HG03045 (cell line): ENCODE results near the gene ERP44.

Source experiments
- ATAC-seq: cut with Tn5 transposase; IDR thresholded peaks from one replicate; pipeline ENCODE4 v1.9.1; 2021; ENCODE audit warnings: mild to moderate bottlenecking, moderate library complexity; ENCODE audit not compliant: unreplicated experiment

ERP44 gene

DNA sequence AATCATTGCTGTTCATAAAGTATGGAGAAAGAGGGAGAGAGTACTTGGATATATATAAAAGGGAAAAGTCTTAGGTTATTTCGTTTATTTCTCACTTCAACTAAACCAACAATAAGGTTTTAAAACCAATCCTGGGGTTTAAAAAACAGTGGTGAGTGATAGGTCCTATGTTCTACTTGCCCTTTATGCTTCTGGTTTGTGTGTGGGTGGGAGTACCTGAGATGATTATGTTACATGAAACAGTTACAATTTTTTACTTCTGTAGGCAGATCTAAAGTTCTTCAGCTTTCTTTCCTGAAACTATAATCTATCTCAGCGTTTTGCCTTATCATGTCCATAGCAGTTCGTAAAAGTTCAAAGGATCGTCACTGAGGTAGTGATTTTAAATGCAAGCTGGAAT, 143.2 kb downstream of the ERP44 start:
- no peak for ATAC-seq

DNA sequence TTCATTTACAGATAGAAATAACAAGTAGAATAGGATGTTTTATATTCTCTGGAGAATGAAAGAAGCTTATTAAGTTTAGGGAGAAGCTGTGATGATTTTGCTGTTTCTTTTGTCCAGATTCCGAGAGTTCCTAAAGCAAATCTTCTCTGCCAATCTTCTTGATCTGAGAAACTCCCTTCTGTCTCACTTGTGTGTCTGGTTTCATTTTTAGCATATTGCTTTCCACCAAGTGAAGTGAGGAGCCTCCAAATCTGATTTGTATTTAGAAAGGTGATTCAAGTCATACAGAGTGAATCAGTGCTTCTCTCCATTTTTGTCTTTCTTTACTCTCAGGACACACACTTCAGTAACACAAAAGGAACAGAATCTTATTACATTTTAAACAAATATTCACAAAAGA, 144.0 kb downstream of the ERP44 start:
- ATAC-seq: no peak

DNA sequence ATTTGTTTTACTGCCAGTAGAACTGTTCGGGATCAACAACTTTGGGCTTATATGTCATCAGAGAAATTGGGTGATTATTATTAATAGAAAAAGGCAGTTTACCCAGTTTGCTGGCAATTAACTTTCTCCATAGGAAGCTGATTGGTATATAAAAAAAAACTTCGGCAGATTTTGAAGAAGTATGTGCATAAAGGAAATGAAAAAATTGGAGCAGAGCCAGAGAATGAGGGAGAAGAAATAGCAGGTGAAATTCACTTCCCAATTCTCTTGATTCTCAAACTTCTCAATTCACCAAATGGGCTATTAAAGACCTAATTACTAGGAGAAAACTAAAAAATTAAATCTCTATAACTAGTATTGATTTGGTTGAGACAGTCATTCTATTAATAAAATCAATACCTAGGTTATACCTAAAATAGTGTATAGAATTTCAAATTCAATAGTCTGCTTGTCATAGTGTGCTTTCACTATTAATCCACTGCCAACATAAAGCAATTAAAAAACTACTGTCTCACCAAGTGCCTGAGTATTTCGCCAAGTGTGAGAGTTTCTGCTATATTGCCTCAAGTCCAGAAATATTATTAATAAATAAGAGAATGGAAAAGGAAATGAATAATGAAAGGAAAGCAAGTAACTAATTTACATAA, 144.8 kb downstream of the ERP44 start:
- ATAC-seq: no peak

DNA sequence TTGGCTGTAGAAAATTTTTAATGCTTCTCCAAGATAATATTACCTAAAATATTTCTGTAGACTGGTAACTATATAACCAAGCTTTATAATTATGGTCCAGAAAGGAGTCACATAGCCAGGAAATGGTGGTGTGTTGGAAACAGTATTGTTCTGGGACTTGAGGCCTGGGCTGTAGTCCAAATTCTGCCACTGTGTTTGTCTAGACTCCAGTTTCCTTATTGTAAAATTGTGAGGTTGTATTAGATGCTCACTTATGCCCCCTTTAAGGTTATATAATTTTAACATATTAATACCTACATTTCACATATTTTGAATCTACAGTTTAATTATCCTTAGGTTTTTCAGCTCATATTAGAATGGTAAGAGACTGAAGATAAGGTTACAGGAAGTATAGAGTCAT, 149.9 kb downstream of the ERP44 start:
- ATAC-seq: no peak

DNA sequence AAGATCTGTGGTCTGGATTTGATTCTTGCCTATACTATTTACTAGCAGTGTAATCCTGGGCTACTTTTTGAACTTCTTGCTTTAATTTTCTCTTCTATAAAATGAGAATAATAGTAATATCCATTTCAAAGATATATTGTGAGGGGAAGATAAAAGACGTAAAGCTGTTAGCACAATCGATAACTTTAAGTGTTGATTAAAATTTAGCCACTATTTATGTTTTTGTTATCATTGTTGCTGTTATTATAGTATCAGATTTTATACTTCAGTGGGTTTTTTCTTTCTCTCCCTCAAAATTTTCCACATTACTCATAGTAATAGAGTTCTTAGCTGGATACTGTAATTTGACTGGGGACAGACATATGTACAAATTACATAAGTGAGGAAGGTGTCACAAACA, 150.3 kb downstream of the ERP44 start:
- no peak for ATAC-seq

DNA sequence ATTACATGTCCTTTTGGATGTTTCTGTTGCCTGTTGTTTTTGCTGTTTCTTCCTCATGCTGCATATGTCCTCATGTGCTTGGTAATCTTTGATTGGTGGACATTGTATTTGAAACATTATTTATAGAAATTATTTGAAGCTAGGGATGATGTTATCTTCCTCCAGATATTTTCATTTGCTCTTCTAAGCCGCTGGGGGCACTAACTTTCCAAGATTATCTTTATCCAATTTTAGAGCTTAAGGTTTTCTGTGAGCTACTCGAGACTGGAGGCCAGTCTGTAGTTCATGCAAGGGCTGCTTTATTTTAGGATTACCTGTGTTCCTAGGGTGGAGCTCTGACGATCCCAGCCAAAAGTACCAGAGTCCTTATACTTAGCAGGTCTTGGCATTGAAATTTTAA, 151.4 kb downstream of the ERP44 start:
- no peak for ATAC-seq

DNA sequence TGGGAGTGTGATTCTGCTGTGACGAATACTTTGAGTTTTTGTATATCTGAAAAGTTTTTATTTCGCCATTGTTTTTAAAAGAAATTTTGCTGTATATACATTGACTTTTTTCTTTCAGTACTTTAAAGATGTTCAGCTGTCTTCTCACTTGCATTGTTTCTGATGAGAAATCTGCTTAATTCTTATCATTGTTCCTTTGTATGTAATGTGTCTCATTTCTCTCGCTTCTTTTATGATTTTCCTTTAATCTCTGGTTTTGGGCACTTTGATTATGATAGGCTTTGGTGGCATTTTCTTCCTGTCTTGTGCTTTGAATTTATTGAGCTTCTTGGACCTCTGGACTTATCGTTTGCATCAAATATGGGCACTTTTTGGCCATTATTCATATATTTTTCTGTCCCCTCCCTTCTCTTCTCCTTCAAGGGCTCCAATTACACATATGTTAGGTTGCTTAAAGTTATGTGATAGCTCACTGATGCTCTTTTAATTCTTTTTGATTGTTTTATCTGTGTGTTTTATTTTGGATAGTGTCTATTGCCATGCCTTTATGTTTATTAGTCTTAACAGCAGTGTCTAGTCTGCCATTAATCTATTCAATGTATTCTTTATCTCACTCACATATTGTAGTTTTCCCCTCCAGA, 161.7 kb downstream of the ERP44 start:
- no peak for ATAC-seq

DNA sequence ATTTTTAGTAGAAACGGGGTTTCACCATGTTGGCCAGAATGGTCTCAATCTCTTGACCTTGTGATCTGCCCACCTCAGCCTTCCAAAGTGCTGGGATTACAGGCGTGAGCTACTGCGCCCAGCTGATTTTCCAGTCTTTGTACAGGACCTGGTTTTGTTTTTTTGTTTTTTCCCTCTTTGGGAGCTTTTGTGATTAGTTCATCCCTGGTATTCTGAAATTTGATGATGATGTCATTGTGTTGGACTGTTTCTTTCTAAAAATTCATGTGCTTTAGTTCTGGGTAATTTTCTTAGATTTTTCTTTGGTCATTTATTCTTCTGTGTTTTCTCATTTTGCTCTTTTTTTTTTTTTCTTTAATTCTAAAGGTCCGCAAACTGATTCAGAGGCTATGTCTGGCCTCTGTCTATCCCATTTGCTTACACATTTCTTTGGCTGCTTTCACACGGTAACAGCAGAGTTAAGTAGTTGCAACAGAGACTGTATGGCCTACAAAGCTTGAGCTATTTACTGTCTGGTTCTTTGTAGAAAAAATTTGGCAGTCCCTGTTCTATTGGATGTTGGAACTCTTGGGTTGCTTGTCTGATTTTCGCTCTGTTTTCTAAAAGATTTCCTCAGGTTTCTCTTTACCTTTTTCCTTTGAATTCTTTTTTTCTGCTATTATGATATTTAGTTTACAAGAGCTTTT, 167.5 kb downstream of the ERP44 start:
- no peak for ATAC-seq

DNA sequence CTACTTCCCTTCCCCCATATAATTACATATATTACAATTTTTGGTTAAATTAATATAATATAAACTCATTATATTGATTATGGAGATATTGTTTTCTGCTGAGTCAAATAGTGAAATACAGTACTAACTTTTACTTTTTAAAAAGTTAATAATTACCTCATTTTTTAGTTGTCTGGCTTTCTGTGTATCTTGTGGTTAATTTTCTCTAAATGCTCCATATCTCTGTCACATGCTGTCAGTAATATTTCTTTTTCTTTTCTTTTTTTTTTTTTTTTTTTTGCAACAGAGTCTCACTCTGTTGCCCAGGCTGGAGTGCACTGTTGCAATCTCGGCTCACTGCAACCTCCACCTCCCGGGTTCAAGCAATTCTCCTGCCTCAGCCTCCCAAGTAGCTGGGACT, 169.1 kb downstream of the ERP44 start:
- ATAC-seq: no peak
